Measurements from ENCODE around the gene PCBD2. TPM values are rescaled to one million over a fixed set of nuclear protein-coding genes. Genes with fewer than 3 reads are reported as not detected.

Gene PCBD2
- total and polyA plus RNA-seq, 2 of the 4 experiments (the other 2 are of a cell fraction): 2.2 to 2.7 TPM

DNA sequence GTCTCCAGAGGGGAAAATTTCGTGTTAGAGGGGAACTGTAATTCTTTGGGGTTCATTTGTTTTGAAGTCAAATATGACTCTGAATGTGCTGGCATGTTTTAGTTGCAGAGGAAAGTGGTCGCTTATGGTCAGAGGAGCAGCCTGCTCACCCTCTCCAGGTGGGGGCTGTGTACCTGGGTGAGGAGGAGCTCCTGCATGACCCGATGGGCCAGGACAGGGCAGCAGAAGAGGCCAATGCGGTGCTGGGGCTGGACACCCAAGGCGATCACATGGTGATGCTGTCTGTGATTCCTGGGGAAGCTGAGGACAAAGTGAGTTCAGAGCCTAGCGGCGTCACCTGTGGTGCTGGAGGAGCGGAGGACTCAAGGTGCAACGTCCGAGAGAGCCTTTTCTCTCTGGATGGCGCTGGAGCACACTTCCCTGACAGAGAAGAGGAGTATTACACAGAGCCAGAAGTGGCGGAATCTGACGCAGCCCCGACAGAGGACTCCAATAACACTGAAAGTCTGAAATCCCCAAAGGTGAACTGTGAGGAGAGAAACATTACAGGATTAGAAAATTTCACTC, 17.3 kb upstream of the PCBD2 start:
- Histone ChIP-seq H2BK5ac (ENCODE audit: low read depth, low read length, poor library complexity, severe bottlenecking) (no peak overlapping the region), H3K14ac (replicated peaks; ENCODE audit: low read depth, low read length) (no peak overlapping the region), H3K27ac (ENCODE audit: insufficient read depth, low read length) (no peak overlapping the region), H3K9me1 (ENCODE audit: insufficient read depth, low read length) (peaks cover 5% of the 10 kb centered on the region), H3K4ac (ENCODE audit: low read depth, low read length) (no peak overlapping the region), H3K9me3 (ENCODE audit: control insufficient read depth, insufficient read depth, low read length) (no peaks in the 10 kb centered on the region), H3K36me3 (ENCODE audit: control insufficient read depth, insufficient read depth, low read length) (peaks cover 13% of the 10 kb centered on the region), H3K79me1 (ENCODE audit: low read depth in 1 of 2, low read length in 2 of 2) (peaks cover 27 to 43% of the 10 kb centered on the region in 2 experiments), H3K4me3 (ENCODE audit: insufficient read depth, low read depth, low read length) (no peak overlapping the region), H4K20me1 (ENCODE audit: insufficient read depth, low read length) (peaks cover 13% of the 10 kb centered on the region), H3K27me3 (ENCODE audit: control insufficient read depth, insufficient read depth, low read length) (no peaks in the 10 kb centered on the region), H2AFZ (replicated peaks; ENCODE audit: low read length, poor library complexity) (no peak overlapping the region), H4K91ac (ENCODE audit: insufficient read depth, low read depth, low read length) (no peak overlapping the region), H2BK15ac (ENCODE audit: low read depth, low read length) (no peak overlapping the region), H3K9ac (ENCODE audit: low read depth, low read length) (no peak overlapping the region), H3K23ac (ENCODE audit: low read depth, low read length) (no peak overlapping the region), H2AK9ac (replicated peaks; ENCODE audit: low read depth, low read length, poor library complexity) (no peak overlapping the region), H3K4me1 (ENCODE audit: control insufficient read depth, insufficient read depth, low read length) (no peaks in the 10 kb centered on the region), H3K18ac (ENCODE audit: low read depth, low read length) (no peak overlapping the region), H2AK5ac (ENCODE audit: low read depth, low read length) (no peak overlapping the region), H3K4me2 (ENCODE audit: low read depth, low read length) (no peak overlapping the region), H3K56ac (ENCODE audit: extremely low read depth, insufficient read depth, low read length) (no peak overlapping the region), H2BK20ac (ENCODE audit: low read depth, low read length) (no peak overlapping the region), H4K8ac (ENCODE audit: low read depth in 2 of 2, low read length in 2 of 2) (no peak overlapping the region), H4K5ac (ENCODE audit: low read depth, low read length) (no peak overlapping the region), H2BK120ac (ENCODE audit: low read depth, low read length) (no peak overlapping the region)
- dilution Hi-C loops (cut with HindIII; ENCODE audit: low sequenced_read_pairs, unreplicated experiment) (no loop called here), in situ Hi-C loops (cut with MboI; ENCODE audit: low sequenced_read_pairs) (no loop called here), intact Hi-C loops (cut with micrococcal nuclease) (no loop called here)
- TF ChIP-seq NFE2L2 (IDR thresholded peaks at IDR 0.05; ENCODE audit: low read depth, low read length): no peak
- TF ChIP-seq MAFK (IDR thresholded peaks at IDR 0.05; ENCODE audit: low read depth, low read length): no peak
- no peak for TF ChIP-seq RFX5 (IDR thresholded peaks at IDR 0.05; ENCODE audit: low read depth, low read length)
- TF ChIP-seq ELK1 (IDR thresholded peaks at IDR 0.05; ENCODE audit: borderline replicate concordance, low read depth, low read length): no peak
- TF ChIP-seq BHLHE40 (IDR thresholded peaks at IDR 0.05; ENCODE audit: low read depth, low read length): no peak
- TF ChIP-seq RAD21 (IDR thresholded peaks at IDR 0.05; ENCODE audit: low read length): no peak
- TF ChIP-seq MXI1 (IDR thresholded peaks at IDR 0.05; ENCODE audit: borderline replicate concordance, low read depth, low read length): no peak
- no peak for TF ChIP-seq POLR2A (IDR thresholded peaks at IDR 0.05; ENCODE audit: low read depth, low read length)
- TF ChIP-seq FOS (IDR thresholded peaks at IDR 0.05; ENCODE audit: low read depth, low read length): no peak
- no peak for TF ChIP-seq USF2 (IDR thresholded peaks at IDR 0.05; ENCODE audit: low read depth, low read length)
- TF ChIP-seq, protein P1, sequence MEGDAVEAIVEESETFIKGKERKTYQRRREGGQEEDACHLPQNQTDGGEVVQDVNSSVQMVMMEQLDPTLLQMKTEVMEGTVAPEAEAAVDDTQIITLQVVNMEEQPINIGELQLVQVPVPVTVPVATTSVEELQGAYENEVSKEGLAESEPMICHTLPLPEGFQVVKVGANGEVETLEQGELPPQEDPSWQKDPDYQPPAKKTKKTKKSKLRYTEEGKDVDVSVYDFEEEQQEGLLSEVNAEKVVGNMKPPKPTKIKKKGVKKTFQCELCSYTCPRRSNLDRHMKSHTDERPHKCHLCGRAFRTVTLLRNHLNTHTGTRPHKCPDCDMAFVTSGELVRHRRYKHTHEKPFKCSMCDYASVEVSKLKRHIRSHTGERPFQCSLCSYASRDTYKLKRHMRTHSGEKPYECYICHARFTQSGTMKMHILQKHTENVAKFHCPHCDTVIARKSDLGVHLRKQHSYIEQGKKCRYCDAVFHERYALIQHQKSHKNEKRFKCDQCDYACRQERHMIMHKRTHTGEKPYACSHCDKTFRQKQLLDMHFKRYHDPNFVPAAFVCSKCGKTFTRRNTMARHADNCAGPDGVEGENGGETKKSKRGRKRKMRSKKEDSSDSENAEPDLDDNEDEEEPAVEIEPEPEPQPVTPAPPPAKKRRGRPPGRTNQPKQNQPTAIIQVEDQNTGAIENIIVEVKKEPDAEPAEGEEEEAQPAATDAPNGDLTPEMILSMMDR (conservative IDR thresholded peaks at IDR 0.05; ENCODE audit: low read depth, low read length): no peak
- BruUV-seq (replicated peaks): no TSS peak
- DNase-seq (no peak), ATAC-seq (ENCODE audit: low read depth) (no peak)
- WGBS, 2 experiments (ENCODE audit: extremely low coverage in 2 of 2, insufficient read length in 1 of 2): 93% methylated on average over 2 of the region's 14 CpGs; no CpG with 5 or more reads in 1 of the 2 experiments
- ChIA-PET POLR2A (ENCODE audit: unreplicated experiment) (no interaction called here), CTCF (interaction anchor here (1.1 kb wide), 1 partner anchor 17 kb away, joined by 3 read pairs; the partner anchor contains the start of gene PCBD2)

Measured in IMR-90 (cell line).